ENCODE measurements around the gene OSBPL3. TPM values are rescaled to one million over a fixed set of nuclear protein-coding genes. Genes with fewer than 3 reads are reported as not detected.

The OSBPL3 gene
- total RNA-seq, 1 experiment from 2014 or later = 36.8 TPM

DNA sequence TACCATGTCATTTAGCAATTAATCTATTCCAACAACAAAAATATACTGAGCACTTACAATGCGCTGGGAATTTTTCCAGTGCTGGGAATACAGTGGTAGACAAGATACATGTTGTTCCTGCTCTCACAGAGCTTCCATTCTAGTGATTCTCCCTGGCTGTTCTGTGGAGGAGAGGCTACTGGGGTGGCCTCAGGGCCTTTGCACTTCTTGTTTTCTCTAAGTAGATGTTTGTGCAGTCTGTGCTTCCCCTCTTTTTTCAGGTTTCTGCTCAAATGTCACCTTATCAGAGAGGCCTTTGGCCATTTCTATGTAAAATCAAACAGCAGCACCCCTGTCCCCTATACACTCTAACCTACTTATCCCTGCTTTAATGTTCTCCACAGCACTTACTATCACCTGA lies 24.7 kb downstream of the OSBPL3 start:
- ChIA-PET CTCF (no interaction called here), POLR2A (interaction anchor here (0.9 kb wide), 1 partner anchor 16 kb away, joined by 3 read pairs; no protein-coding TSS in a partner anchor), RAD21 (ENCODE audit: low non-redundant PET in 1 of 2, low total read pairs in 2 of 2, uncharacterized antibody in 2 of 2, unreplicated experiment in 2 of 2) (no interaction called here)
- ATAC-seq (no peak), DNase-seq (ENCODE audit: low read depth, low spot score) (no peak)
- Histone ChIP-seq H4K20me1 (ENCODE audit: insufficient read depth) (peaks cover 8% of the 10 kb centered on the region; the same call in 1 of the 2 replicates), H3K27me3 (ENCODE audit: insufficient read depth, low read length) (no peaks in the 10 kb centered on the region), H3K4me1 (ENCODE audit: control insufficient read depth in 1 of 2, insufficient read depth in 2 of 2, low read length in 2 of 2) (no peaks in the 10 kb centered on the region; a peak in 1 of 4 replicates), H3K27ac (ENCODE audit: low read depth, low read length) (no peak overlapping the region), H3K4me3 (replicated peaks in 1 of 2; ENCODE audit: low read depth in 1 of 2, low read length in 2 of 2) (no peak overlapping the region), H3K36me3 (ENCODE audit: control insufficient read depth in 1 of 2, insufficient read depth in 2 of 2, low read length in 2 of 2) (no peaks in the 10 kb centered on the region), H3K9me3 (ENCODE audit: control insufficient read depth in 1 of 2, insufficient read depth in 1 of 2, low read depth in 1 of 2, low read length in 2 of 2) (no peaks in the 10 kb centered on the region), H3K9me2 (ENCODE audit: insufficient read depth) (no peaks in the 10 kb centered on the region), H3K79me2 (ENCODE audit: insufficient read depth, low read length) (peaks cover 97% of the 10 kb centered on the region), H2AFZ (ENCODE audit: low read depth, low read length, poor library complexity, severe bottlenecking) (no peak overlapping the region), H3K9ac (ENCODE audit: low read length) (no peak overlapping the region), H3K4me2 (ENCODE audit: low read length) (no peak overlapping the region)
- BruUV-seq (replicated peaks) = no TSS peak
- TF ChIP-seq EZH2phosphoT487 (IDR thresholded peaks at IDR 0.05; ENCODE audit: borderline replicate concordance) (no peak), ZFX (IDR thresholded peaks at IDR 0.05) (no peak), YY1 (IDR thresholded peaks at IDR 0.05; ENCODE audit: extremely low read depth, insufficient replicate concordance, low read depth, low read length) (no peak), SP1 (IDR thresholded peaks at IDR 0.05; ENCODE audit: low read depth) (no peak), ELF1 (IDR thresholded peaks at IDR 0.05; ENCODE audit: borderline replicate concordance, low read depth) (no peak), REST (IDR thresholded peaks at IDR 0.05; ENCODE audit: low read depth) (no peak)
- TF ChIP-seq, protein P1, sequence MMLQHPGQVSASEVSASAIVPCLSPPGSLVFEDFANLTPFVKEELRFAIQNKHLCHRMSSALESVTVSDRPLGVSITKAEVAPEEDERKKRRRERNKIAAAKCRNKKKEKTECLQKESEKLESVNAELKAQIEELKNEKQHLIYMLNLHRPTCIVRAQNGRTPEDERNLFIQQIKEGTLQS (IDR thresholded peaks at IDR 0.05) = no peak
- TF ChIP-seq, protein P2, sequence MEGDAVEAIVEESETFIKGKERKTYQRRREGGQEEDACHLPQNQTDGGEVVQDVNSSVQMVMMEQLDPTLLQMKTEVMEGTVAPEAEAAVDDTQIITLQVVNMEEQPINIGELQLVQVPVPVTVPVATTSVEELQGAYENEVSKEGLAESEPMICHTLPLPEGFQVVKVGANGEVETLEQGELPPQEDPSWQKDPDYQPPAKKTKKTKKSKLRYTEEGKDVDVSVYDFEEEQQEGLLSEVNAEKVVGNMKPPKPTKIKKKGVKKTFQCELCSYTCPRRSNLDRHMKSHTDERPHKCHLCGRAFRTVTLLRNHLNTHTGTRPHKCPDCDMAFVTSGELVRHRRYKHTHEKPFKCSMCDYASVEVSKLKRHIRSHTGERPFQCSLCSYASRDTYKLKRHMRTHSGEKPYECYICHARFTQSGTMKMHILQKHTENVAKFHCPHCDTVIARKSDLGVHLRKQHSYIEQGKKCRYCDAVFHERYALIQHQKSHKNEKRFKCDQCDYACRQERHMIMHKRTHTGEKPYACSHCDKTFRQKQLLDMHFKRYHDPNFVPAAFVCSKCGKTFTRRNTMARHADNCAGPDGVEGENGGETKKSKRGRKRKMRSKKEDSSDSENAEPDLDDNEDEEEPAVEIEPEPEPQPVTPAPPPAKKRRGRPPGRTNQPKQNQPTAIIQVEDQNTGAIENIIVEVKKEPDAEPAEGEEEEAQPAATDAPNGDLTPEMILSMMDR (IDR thresholded peaks at IDR 0.05 in 2 of 3, conservative IDR thresholded peaks at IDR 0.05 in 1 of 3; ENCODE audit: borderline replicate concordance in 1 of 3, insufficient read depth in 1 of 3, low read depth in 2 of 3, low read length in 2 of 3) = no peak
- intact Hi-C loops (cut with micrococcal nuclease) = no loop called here

All from HCT116 (cell line).